Astrocyte of the cerebellum (primary cell): Measurements from ENCODE around the gene ENOX2.
"Not testable (repeated sequence)": the region's sequence is repeated elsewhere in the genome, so short reads cannot be mapped to it uniquely, and the experiment has no call there.

Experiments
- DNase-seq: peaks from one replicate; pipeline ENCODE4 v3.0.0-alpha.2; 2011; ENCODE audit warnings: low read depth
- H3K4me3 ChIP-seq: 2 replicates; pipeline ENCODE4 v1.5.1; 2011; ENCODE audit warnings: mild to moderate bottlenecking, low read depth, low read length, moderate library complexity
- CTCF ChIP-seq: IDR thresholded peaks from 2 replicates; pipeline ENCODE4 v1.5.1; 2012; ENCODE audit warnings: low read length, low read depth, moderate library complexity, mild to moderate bottlenecking; ENCODE audit errors: missing control alignments
- in situ Hi-C: cut with HindIII; loops from 2 replicates; pipeline ENCODE4 v1.10.0; 2017; ENCODE audit warnings: low sequenced_read_pairs

ENOX2 gene

GRCh38 chrX:130902783-130903613 lies at the start of gene ENOX2:
ENOX2 (minus strand) TSS chrX:130903209; CDS start chrX:130703216, 199,993 bp downstream.
- peak; percentile 91 for DNase-seq
- peak within 1 kb of the TSS; percentile 64 for H3K4me3 ChIP-seq
- no peak for TF ChIP-seq CTCF
- in situ Hi-C loops, result no loop called here

GRCh38 chrX:130952266-130953043 lies 49.4 kb upstream of the ENOX2 start:
- in situ Hi-C loops, result no loop called here
- DNase-seq, result no peak
- no peak for TF ChIP-seq CTCF

GRCh38 chrX:130944230-130944629 lies 41.2 kb upstream of the ENOX2 start:
- no peak overlapping the region for H3K4me3 ChIP-seq
- no peak for DNase-seq
- in situ Hi-C loops, result no loop called here
- TF ChIP-seq CTCF, result no peak

More at GRCh38 chrX:130952266-130953043, 49.4 kb upstream of the ENOX2 start:
- H3K4me3 ChIP-seq, result no peak overlapping the region

- no peak for DNase-seq
- in situ Hi-C loops, result no loop called here
- TF ChIP-seq CTCF, result no peak
- no peak overlapping the region for H3K4me3 ChIP-seq
Measured at GRCh38 chrX:130937101-130937500, 34.1 kb upstream of the ENOX2 start.

- no peak for TF ChIP-seq CTCF
- no peak overlapping the region for H3K4me3 ChIP-seq
- DNase-seq, result no peak
- in situ Hi-C loops, result no loop called here
Measured at GRCh38 chrX:130933358-130933757, 30.3 kb upstream of the ENOX2 start.

- H3K4me3 ChIP-seq, DNase-seq, in situ Hi-C loops: not testable (repeated sequence)
Measured at GRCh38 chrX:130920405-130920804, 17.4 kb upstream of the ENOX2 start.

- DNase-seq, in situ Hi-C loops, H3K4me3 ChIP-seq: not testable (repeated sequence)
Measured at GRCh38 chrX:130919676-130920075, 16.7 kb upstream of the ENOX2 start.

- DNase-seq, H3K4me3 ChIP-seq, in situ Hi-C loops: not testable (repeated sequence)
Measured at GRCh38 chrX:130918498-130918897, 15.5 kb upstream of the ENOX2 start.
